ENCODE measurements around the gene RABEPK. TPM values are rescaled to one million over a fixed set of nuclear protein-coding genes. Genes with fewer than 3 reads are reported as not detected.

The RABEPK gene
- total RNA-seq, 1 donor from 2014 or later = 32.8 TPM

- DNase-seq (ENCODE audit: low spot score) = peak; percentile 99
- peaks cover 36% of the 10 kb centered on the region for H3K4me1 Mint-ChIP-seq (ENCODE audit: low read depth)
- intact Hi-C loops (cut with micrococcal nuclease) = loop anchor here (1.0 to 2.0 kb wide), 8 partner anchors 20 to 470 kb away; partner anchors contain the start of genes GAPVD1, GOLGA1, NR6A1 and RABEPK
- peak within 1 kb of the TSS; percentile 96 for H3K27ac Mint-ChIP-seq
- peaks cover 48% of the 10 kb centered on the region for H3K36me3 Mint-ChIP-seq (ENCODE audit: low read depth)
- H3K9me3 Mint-ChIP-seq = no peaks in the 10 kb centered on the region
- no peaks in the 10 kb centered on the region for H3K27me3 Mint-ChIP-seq (ENCODE audit: insufficient read depth)
- H3K4me3 Mint-ChIP-seq = peak within 1 kb of the TSS; percentile 96
Observed at GRCh38 chr9:125241000-125241862, 40.9 kb downstream of the RABEPK start, which contains the start of gene HSPA5. TSS of gene HSPA5 (minus strand) at chr9:125241343. CDS start at chr9:125241126, 217 bp downstream.

- Mint-ChIP-seq H3K4me3 (peak overlapping the region; percentile 96), H3K27ac (peak overlapping the region; percentile 96), H3K27me3 (ENCODE audit: insufficient read depth) (no peaks in the 10 kb centered on the region), H3K36me3 (ENCODE audit: low read depth) (peaks cover 40% of the 10 kb centered on the region), H3K9me3 (no peaks in the 10 kb centered on the region), H3K4me1 (ENCODE audit: low read depth) (peaks cover 27% of the 10 kb centered on the region)
- no peak for DNase-seq (ENCODE audit: low spot score)
- intact Hi-C loops (cut with micrococcal nuclease) = loop anchor here (1.0 to 2.0 kb wide), 8 partner anchors 19 to 471 kb away; partner anchors contain the start of genes GAPVD1, GOLGA1, NR6A1 and RABEPK
Observed at GRCh38 chr9:125241863-125242739, 41.8 kb downstream of the RABEPK start.

GRCh38 chr9:125243792-125244260 is 43.5 kb downstream of the RABEPK start:
- H3K4me3 Mint-ChIP-seq = peak overlapping the region; percentile 6
- intact Hi-C loops (cut with micrococcal nuclease) = no loop called here
- peaks cover 23% of the 10 kb centered on the region for H3K36me3 Mint-ChIP-seq (ENCODE audit: low read depth)
- H3K9me3 Mint-ChIP-seq = no peaks in the 10 kb centered on the region
- peak overlapping the region; percentile 34 for H3K27ac Mint-ChIP-seq
- H3K27me3 Mint-ChIP-seq (ENCODE audit: insufficient read depth) = no peaks in the 10 kb centered on the region
- no peak for DNase-seq (ENCODE audit: low spot score)
- H3K4me1 Mint-ChIP-seq (ENCODE audit: low read depth) = peaks cover 10% of the 10 kb centered on the region

DNA sequence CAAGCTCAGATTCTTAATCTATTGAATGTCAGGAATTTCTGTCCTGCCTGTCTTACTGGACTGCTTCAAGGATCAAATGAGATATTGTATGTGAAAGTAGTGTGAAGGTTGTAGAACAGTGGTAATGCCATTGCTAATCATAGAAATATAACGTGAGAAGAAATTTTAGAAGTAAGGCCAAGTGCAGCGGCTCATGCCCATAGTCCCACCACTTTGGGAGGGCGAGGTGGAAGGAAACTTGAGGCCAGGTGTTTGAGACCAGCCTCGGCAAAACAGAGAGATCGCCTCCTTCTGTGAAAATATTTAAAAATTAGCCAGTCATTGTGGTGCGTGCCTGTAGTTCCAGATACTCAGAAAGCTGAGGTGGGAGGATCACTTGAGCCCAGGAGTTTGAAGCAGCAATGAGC is 45.9 kb downstream of the RABEPK start:
- intact Hi-C loops (cut with micrococcal nuclease) = no loop called here
- H3K4me3 Mint-ChIP-seq = no peak overlapping the region
- no peaks in the 10 kb centered on the region for H3K9me3 Mint-ChIP-seq
- no peak overlapping the region for H3K27ac Mint-ChIP-seq
- no peak for DNase-seq (ENCODE audit: low spot score)
- H3K27me3 Mint-ChIP-seq (ENCODE audit: insufficient read depth) = no peaks in the 10 kb centered on the region
- peaks cover 4% of the 10 kb centered on the region for H3K4me1 Mint-ChIP-seq (ENCODE audit: low read depth)
- H3K36me3 Mint-ChIP-seq (ENCODE audit: low read depth) = peaks cover under 1% of the 10 kb centered on the region

DNA sequence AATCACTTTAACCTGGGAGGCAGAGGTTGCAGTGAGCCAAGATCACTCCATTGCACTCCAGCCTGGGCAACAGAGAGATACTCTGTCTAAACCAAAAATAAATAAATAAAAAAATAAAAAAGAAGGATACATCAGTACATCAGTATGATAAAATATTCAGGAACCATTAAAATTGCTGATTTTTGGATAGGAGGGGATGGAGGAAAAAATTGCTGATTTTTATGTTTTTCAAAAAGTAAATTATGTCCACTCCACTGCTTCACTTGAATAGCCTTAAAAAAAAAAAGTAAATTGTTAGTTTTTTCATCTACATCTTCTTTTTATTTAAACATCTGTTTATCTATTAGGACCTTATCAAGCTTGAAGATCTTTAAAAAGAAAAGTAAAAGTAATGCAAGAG is 53.9 kb downstream of the RABEPK start:
- Mint-ChIP-seq H3K36me3 (ENCODE audit: low read depth) (no peaks in the 10 kb centered on the region), H3K27me3 (ENCODE audit: insufficient read depth) (no peaks in the 10 kb centered on the region), H3K9me3 (no peaks in the 10 kb centered on the region), H3K27ac (no peak overlapping the region), H3K4me1 (ENCODE audit: low read depth) (no peaks in the 10 kb centered on the region), H3K4me3 (no peak overlapping the region)
- intact Hi-C loops (cut with micrococcal nuclease) = no loop called here
- DNase-seq (ENCODE audit: low spot score) = no peak

GRCh38 chr9:125255781-125256391 is 55.5 kb downstream of the RABEPK start:
- no peak for DNase-seq (ENCODE audit: low spot score)
- no peaks in the 10 kb centered on the region for H3K27me3 Mint-ChIP-seq (ENCODE audit: insufficient read depth)
- no peak overlapping the region for H3K4me3 Mint-ChIP-seq
- intact Hi-C loops (cut with micrococcal nuclease) = no loop called here
- H3K9me3 Mint-ChIP-seq = no peaks in the 10 kb centered on the region
- no peaks in the 10 kb centered on the region for H3K36me3 Mint-ChIP-seq (ENCODE audit: low read depth)
- H3K27ac Mint-ChIP-seq = no peak overlapping the region
- peaks cover 7% of the 10 kb centered on the region for H3K4me1 Mint-ChIP-seq (ENCODE audit: low read depth)

DNA sequence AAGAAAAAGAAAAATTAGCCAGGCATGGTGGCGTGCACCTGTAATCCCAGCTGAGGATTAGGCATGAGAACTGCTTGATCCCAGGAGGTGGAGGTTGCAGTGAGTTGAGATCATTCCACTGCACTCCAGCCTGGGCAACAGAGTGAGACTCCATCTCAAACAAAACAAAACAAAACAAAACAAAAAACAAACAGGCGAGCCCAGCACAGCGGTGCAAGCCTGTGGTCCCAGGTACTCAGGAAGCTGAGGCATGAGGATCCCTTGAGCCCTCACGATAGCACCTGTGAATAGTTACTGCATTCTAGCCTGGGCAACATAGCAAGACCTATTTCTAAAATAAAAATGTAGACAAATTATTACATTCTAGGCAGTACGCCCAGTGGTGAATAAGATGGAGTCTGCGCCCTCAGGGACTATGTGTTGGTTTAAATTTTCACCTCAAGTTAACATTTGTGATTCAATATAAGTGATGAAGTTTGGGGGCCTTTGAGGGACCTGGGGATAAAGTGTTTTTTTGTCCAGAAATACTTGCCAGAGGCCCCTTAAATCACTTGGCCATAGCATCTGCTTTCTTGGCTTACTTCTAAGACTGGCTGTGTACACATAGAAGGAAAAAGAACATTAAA is 57.9 kb downstream of the RABEPK start:
- H3K4me1 Mint-ChIP-seq (ENCODE audit: low read depth) = peaks cover 23% of the 10 kb centered on the region
- H3K27me3 Mint-ChIP-seq (ENCODE audit: insufficient read depth) = no peaks in the 10 kb centered on the region
- DNase-seq (ENCODE audit: low spot score) = no peak
- peaks cover 3% of the 10 kb centered on the region for H3K36me3 Mint-ChIP-seq (ENCODE audit: low read depth)
- H3K4me3 Mint-ChIP-seq = no peak overlapping the region
- no peak overlapping the region for H3K27ac Mint-ChIP-seq
- no peaks in the 10 kb centered on the region for H3K9me3 Mint-ChIP-seq
- intact Hi-C loops (cut with micrococcal nuclease) = no loop called here

DNA sequence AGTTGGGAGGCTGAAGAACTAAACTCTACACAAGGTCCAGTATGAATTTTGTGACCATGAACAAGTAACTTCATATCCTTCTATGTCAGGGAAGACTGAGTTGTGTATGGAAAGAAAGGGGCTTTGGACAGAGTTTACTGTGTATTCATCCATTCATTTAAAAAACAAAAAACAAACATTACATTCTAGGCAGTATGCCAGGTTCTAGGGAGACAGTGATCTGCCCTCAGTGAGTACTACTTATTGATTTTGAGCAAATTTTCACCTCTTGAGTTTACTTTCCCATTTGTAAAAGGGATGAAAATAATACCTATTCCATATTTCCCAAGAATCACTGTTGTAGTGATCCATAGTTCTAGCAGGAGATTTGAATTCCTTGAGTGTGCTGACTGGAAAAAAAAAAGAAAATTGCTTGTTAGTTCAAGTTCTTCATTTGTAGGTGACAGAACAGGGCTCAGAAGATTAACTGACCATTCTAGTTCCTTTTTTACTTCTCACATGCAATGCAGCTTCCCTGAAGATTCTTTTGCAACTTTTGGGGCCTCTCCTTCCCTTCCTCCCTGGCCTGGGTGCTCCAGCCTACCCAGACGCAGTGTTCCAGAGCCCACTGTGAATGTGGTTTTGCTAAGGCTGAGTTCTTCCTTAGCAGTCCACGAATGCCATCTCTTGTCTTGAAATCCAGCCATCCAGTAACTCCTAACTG is 58.6 kb downstream of the RABEPK start:
- no peaks in the 10 kb centered on the region for H3K27me3 Mint-ChIP-seq (ENCODE audit: insufficient read depth)

GRCh38 chr9:125260561-125260960 is 60.2 kb downstream of the RABEPK start:
- Mint-ChIP-seq H3K4me3 (peak overlapping the region; percentile 99), H3K4me1 (ENCODE audit: low read depth) (peaks cover 42% of the 10 kb centered on the region), H3K36me3 (ENCODE audit: low read depth) (peaks cover 12% of the 10 kb centered on the region), H3K9me3 (no peaks in the 10 kb centered on the region), H3K27me3 (ENCODE audit: insufficient read depth) (no peaks in the 10 kb centered on the region), H3K27ac (peak overlapping the region; percentile 93)
- no peak for DNase-seq (ENCODE audit: low spot score)
- intact Hi-C loops (cut with micrococcal nuclease) = loop anchor here (5.0 kb wide), 2 partner anchors 487 to 488 kb away; partner anchors contain the start of genes NR6A1 and PBX3

More for the DNA sequence above, 58.6 kb downstream of the RABEPK start:
- no peak for DNase-seq (ENCODE audit: low spot score)
- Mint-ChIP-seq H3K36me3 (ENCODE audit: low read depth) (peaks cover 6% of the 10 kb centered on the region), H3K27ac (no peak overlapping the region), H3K9me3 (no peaks in the 10 kb centered on the region), H3K4me1 (ENCODE audit: low read depth) (peaks cover 29% of the 10 kb centered on the region), H3K4me3 (no peak overlapping the region)
- intact Hi-C loops (cut with micrococcal nuclease) = no loop called here

DNA sequence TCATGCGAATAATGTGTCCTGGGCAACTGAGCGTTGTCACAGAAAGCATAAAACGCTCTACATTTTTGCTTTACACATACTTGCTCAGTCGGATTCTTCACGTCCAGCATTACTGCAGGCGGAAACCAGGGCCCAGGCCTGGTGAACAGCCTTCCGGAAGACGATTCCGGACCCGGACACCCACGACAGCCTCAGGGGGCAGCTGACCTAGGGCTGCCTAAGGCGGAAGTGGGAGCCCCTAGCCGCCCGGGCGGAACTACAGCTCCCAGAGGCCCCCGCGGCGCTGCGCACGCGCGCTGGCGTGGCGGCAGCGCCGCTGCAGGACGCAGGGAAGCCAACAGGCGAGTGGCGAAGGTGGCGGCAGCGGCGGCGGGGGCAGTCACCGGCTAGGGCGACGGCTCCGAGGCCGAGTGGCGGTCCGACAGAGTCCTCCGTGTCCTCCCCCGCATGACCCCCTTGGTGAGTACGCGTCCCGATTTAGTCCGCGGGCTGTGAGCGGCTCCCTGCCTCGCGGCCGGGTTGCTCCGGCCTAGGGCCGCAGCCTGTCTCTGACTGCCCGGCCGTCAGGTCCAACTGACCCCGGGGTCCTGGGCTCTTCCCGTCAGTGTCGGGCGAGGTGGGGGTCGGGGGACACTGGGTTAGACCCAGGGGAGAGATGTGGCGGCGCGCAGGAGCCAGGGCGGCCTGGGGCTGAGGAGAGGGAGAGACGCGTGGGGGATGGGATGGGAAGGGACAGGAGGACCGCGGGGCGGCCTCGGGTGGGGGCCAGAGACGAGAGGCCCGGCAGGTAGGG is 61.4 kb downstream of the RABEPK start, which contains the start of gene GAPVD1:
TSS of gene GAPVD1 (plus strand) at position 326 of the 793 bp plus-strand sequence. CDS start 37,096 bp downstream, outside the sequence.
- peak; percentile 88 for DNase-seq (ENCODE audit: low spot score)
- peak within 1 kb of the TSS; percentile 93 for H3K27ac Mint-ChIP-seq
- H3K36me3 Mint-ChIP-seq (ENCODE audit: low read depth) = peaks cover 17% of the 10 kb centered on the region
- no peaks in the 10 kb centered on the region for H3K27me3 Mint-ChIP-seq (ENCODE audit: insufficient read depth)
- H3K9me3 Mint-ChIP-seq = no peaks in the 10 kb centered on the region
- intact Hi-C loops (cut with micrococcal nuclease) = loop anchor here (1.0 to 5.0 kb wide), 7 partner anchors 20 to 489 kb away; partner anchors contain the start of genes GOLGA1, HSPA5, NR6A1 and PBX3
- H3K4me1 Mint-ChIP-seq (ENCODE audit: low read depth) = peaks cover 42% of the 10 kb centered on the region
- peak within 1 kb of the TSS; percentile 99 for H3K4me3 Mint-ChIP-seq

Data from activated T-helper 1 cell treated with anti-CD3 and anti-CD28 coated beads, Interleukin-12 subunit alpha, Interleukin-12 subunit beta, Interleukin-2, Interleukin-4 antibody, amounts not matched to agents 30 ng/mL and 10 ng/mL and 1 ng/mL, durations not matched to agents 14 hours and 24 hours and 36 hours (primary cell).